A549 (cell line): Measurements from ENCODE around the gene STX18.

Experiments used
- BHLHE40 ChIP-seq: IDR thresholded peaks from 2 replicates; pipeline ENCODE4 v1.6.1; 2012; ENCODE audit warnings: low read depth, low read length, inconsistent platforms
- POLR2A ChIP-seq: IDR thresholded peaks from 2 replicates; pipeline ENCODE4 v1.6.1; 2012; ENCODE audit warnings: mild to moderate bottlenecking, low read length

DNA sequence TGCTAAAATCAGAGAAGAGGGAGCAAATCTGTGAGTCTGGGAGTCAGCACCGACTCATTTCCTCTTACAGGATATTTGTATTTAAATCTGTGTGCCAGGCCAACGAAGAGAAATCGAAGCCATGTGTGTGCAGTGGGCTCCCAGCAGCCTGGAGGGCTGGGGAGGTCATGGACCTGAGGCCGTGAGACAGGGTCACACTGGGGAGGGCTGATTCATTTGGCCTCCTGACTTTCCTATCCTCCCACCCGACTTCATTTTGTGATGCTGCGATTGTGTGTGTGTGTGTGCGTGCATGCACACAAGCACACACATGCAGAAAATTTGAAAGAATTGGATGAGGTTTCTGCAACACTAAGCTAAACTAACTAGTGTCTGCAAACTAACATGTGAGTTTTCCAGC, 48.7 kb upstream of the STX18 start:
- no peak for TF ChIP-seq POLR2A
- TF ChIP-seq BHLHE40: no peak
